AG04450 (cell line): ENCODE measurements around the gene EFEMP1. TPM values are rescaled to one million over a fixed set of nuclear protein-coding genes. Genes with fewer than 3 reads are reported as not detected.
A peak's percentile ranks its signal among the peaks of the same experiment; 100 is the strongest.

Experiments
- CTCF ChIA-PET: fragments of 300-600, 350-600 bp; formaldehyde crosslinking; extraction: SDS; loops from one replicate; lab custom pipeline; 2022; ENCODE audit warnings: antibody characterized with exemption, inconsistent platforms; lab: Charles Lee
- POLR2A ChIA-PET: fragments of 350-600 bp; formaldehyde crosslinking; extraction: SDS; loops from one replicate; lab custom pipeline; 2021; ENCODE audit warnings: antibody characterized with exemption, inconsistent platforms; lab: Yijun Ruan, JAX
- DNase-seq: peaks from one replicate; pipeline ENCODE4 v3.0.0-alpha.2; 2011; ENCODE audit warnings: low read depth, low spot score
- H3K27ac ChIP-seq: one replicate; pipeline ENCODE4 v1.5.1; 2012; ENCODE audit warnings: low read depth, low read length, control low read depth
- H3K27me3 ChIP-seq: one replicate; pipeline ENCODE4 v1.6.0; 2012; ENCODE audit warnings: low read length; ENCODE audit not compliant: control insufficient read depth, insufficient read depth
- H3K4me3 ChIP-seq: 2 replicates; pipeline ENCODE4 v1.5.1; 2011; ENCODE audit warnings: mild to moderate bottlenecking, low read depth, low read length, control low read depth
- H3K9me3 ChIP-seq: 2 replicates; pipeline ENCODE4 v1.5.1; 2012; ENCODE audit warnings: low read length; ENCODE audit not compliant: control insufficient read depth, insufficient read depth
- polyA plus RNA-seq: library from polyadenylated mRNA; depleted of rRNA; stranded (reverse); fragments of >200 nt; gene quantifications from 2 replicates; pipeline ENCODE4 v1.2.3, GENCODE V29; 2011
- TF ChIP-seq, protein P1 (sequence below): IDR thresholded peaks from 2 replicates; pipeline ENCODE4 v1.5.1; 2011; ENCODE audit warnings: low read depth, low read length, control low read depth, inconsistent platforms

Gene EFEMP1
- polyA plus RNA-seq, 1 experiment: 423 TPM

DNA sequence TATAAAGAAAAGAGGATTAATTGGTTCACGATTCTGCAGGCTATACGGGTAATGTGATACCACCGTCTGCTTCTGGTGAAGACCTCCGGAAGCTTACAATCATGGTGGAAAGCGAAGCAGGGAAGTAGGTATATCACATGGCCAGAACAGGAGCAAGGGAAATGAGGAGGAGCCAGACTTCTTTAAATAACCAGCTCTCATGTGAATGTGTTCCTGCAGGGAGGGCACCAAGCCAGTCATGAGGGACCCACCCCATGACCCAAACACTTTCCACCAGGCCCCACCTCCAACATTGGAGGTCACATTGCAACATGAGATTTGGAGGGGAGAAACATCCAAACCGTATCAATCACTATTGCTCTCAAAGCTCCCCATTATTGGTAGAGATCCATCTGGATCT is 61.8 kb downstream of the EFEMP1 start:
- TF ChIP-seq, protein P1, sequence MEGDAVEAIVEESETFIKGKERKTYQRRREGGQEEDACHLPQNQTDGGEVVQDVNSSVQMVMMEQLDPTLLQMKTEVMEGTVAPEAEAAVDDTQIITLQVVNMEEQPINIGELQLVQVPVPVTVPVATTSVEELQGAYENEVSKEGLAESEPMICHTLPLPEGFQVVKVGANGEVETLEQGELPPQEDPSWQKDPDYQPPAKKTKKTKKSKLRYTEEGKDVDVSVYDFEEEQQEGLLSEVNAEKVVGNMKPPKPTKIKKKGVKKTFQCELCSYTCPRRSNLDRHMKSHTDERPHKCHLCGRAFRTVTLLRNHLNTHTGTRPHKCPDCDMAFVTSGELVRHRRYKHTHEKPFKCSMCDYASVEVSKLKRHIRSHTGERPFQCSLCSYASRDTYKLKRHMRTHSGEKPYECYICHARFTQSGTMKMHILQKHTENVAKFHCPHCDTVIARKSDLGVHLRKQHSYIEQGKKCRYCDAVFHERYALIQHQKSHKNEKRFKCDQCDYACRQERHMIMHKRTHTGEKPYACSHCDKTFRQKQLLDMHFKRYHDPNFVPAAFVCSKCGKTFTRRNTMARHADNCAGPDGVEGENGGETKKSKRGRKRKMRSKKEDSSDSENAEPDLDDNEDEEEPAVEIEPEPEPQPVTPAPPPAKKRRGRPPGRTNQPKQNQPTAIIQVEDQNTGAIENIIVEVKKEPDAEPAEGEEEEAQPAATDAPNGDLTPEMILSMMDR: no peak
- Histone ChIP-seq H3K27me3 (no peaks in the 10 kb centered on the region), H3K27ac (peak overlapping the region; percentile 96), H3K9me3 (no peaks in the 10 kb centered on the region), H3K4me3 (no peak overlapping the region)
- DNase-seq: no peak
- CTCF ChIA-PET: interaction anchor here (1.1 to 1.8 kb wide), 3 partner anchors 90 to 147 kb away, joined by 3 to 8 read pairs (median 5); no protein-coding TSS in a partner anchor
- POLR2A ChIA-PET: interaction anchor here (1.3 kb wide), 1 partner anchor 19 kb away, joined by 8 read pairs; no protein-coding TSS in a partner anchor

DNA sequence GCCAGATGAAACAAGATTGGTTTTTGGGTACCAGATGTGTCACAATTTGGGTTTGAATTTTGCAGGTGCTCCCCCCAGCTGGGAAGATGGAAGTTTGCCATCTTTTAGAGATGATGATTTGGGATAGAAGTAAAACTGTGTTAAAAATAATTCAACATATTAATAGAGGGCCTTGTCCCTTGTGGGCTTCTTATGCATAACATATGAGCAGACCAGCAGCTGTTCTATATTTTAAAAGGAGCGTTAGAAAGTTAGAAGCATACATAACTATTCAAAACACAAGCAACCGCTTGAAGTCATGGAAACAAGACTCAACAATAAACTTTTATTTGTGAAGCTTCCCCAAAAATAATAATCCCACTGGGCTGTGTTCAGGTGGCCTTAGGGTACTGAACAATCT is 62.8 kb downstream of the EFEMP1 start:
- POLR2A ChIA-PET: no interaction called here
- no peak for DNase-seq

DNA sequence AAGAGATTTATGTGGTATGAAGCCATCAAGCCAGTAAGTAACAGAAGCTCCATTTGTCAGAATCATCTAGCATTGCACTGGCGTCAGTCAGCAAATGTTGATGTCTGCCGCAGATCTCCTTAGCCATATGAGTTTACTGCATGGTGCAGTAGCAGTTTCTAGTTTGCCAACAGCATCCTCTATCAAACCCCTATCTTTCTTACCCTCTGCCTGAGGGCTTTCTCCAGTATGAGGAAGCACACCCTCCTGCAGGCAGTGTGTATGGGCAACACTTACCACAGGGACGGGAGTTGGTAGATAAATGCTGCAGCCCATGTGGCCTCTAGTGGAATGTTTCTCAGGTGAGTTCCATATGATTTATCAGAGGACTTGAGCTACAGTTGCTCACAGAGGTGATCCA is 63.7 kb downstream of the EFEMP1 start:
- ChIA-PET POLR2A (no interaction called here), CTCF (interaction anchor here (1.2 to 2.0 kb wide), 2 partner anchors 88 to 141 kb away, joined by 7 read pairs; no protein-coding TSS in a partner anchor)
- TF ChIP-seq, protein P1: no peak
- Histone ChIP-seq H3K27ac (no peak overlapping the region), H3K9me3 (no peaks in the 10 kb centered on the region), H3K27me3 (no peaks in the 10 kb centered on the region), H3K4me3 (no peak overlapping the region)
- no peak for DNase-seq

More for the DNA sequence above, 62.8 kb downstream of the EFEMP1 start:
- Histone ChIP-seq H3K9me3 (no peaks in the 10 kb centered on the region), H3K4me3 (no peak overlapping the region), H3K27me3 (no peaks in the 10 kb centered on the region), H3K27ac (no peak overlapping the region)
- CTCF ChIA-PET: interaction anchor here (1.1 to 1.8 kb wide), 2 partner anchors 89 to 143 kb away, joined by 5 to 8 read pairs; no protein-coding TSS in a partner anchor
- TF ChIP-seq, protein P1: no peak

DNA sequence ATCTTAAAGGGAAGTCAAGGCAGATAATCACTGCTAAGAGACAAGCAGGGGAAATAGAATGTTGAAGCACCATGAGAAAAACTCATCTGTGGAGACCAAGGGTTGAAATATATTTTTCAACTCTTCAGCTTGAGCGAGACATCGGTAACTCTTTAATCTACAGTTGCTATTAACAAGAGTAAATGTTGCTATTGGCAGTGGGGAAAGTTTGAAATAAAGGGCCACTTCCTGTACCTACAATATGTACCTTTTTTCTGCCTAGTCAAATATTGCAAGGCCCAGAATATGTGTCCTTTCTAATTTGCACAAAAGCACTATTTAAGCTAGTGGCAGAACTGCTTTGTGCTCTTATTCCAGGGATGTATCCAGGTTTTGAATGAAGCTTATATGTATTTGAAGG is 65.8 kb downstream of the EFEMP1 start:
- TF ChIP-seq, protein P1: no peak
- H3K27me3 ChIP-seq: no peaks in the 10 kb centered on the region
- ChIA-PET CTCF (interaction anchor here (2.0 to 2.1 kb wide), 2 partner anchors 103 to 139 kb away, joined by 7 to 11 read pairs; no protein-coding TSS in a partner anchor), POLR2A (no interaction called here)
- no peak for DNase-seq
- H3K4me3 ChIP-seq: no peak overlapping the region
- no peak overlapping the region for H3K27ac ChIP-seq
- no peaks in the 10 kb centered on the region for H3K9me3 ChIP-seq

DNA sequence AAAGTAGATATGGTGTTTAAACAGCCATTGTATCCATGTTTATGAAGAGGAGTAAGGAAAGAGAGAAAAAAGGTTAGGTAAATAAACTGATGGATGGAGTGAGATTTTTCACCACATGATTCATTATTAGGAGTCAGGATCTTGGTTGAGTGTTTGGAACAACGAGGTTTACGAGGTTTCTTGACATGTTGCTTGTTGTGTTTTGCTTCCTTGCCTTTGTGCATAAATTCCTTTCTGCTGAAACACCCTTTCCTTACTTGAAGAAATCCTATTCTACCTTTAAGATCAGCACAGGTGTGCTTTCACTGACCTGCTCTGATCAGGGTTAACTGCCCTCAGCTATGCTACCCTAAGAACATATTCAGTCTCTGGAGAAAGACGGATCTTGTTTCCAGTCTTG is 66.6 kb downstream of the EFEMP1 start:
- Histone ChIP-seq H3K27me3 (no peaks in the 10 kb centered on the region), H3K4me3 (no peak overlapping the region), H3K27ac (no peak overlapping the region), H3K9me3 (no peaks in the 10 kb centered on the region)
- TF ChIP-seq, protein P1: no peak
- ChIA-PET POLR2A (no interaction called here), CTCF (interaction anchor here (0.6 to 0.9 kb wide), 2 partner anchors 9 to 30 kb away, joined by 3 to 5 read pairs; no protein-coding TSS in a partner anchor)
- DNase-seq: no peak
